ENCODE data around the gene PFDN2. TPM values are rescaled to one million over a fixed set of nuclear protein-coding genes. Genes with fewer than 3 reads are reported as not detected.
"Not testable (repeated sequence)": the region's sequence is repeated elsewhere in the genome, so short reads cannot be mapped to it uniquely, and the experiment has no call there.

PFDN2 gene
- total and polyA plus RNA-seq, 10 donors, result 14.9 to 140 (median 42.5) TPM

- Histone ChIP-seq H3K9me3 (no peaks in the 10 kb centered on the region), H3K36me3 (peaks cover 1 to 88% (median 69%) of the 10 kb centered on the region in 6 donors), H3K27me3 (replicated peaks in 1 of 7) (no peaks in the 10 kb centered on the region), H3K27ac (peak overlapping the region in 1 of 8 donors; percentile 98), H3K4me3 (no peak overlapping the region), H3K4me1 (peaks cover 15 to 96% (median 58%) of the 10 kb centered on the region in 6 donors)
- no peak for DNase-seq
- intact Hi-C loops (cut with DNase I; ENCODE audit: low total_unique reads), result no loop called here
- whole genome bisulfite sequencing, 5 donors, result 79 to 91% (median 86%) methylated on average over 6 of the region's 6 CpGs
- TF ChIP-seq POLR2A (IDR thresholded peaks at IDR 0.05) (no peak), CTCF (IDR thresholded peaks at IDR 0.05 in 8 of 11, conservative IDR thresholded peaks at IDR 0.05 in 3 of 11) (no peak), POLR2AphosphoS5 (IDR thresholded peaks at IDR 0.05) (no peak)
Measured at GRCh38 chr1:161122967-161123366, 5.1 kb upstream of the PFDN2 start.

DNA sequence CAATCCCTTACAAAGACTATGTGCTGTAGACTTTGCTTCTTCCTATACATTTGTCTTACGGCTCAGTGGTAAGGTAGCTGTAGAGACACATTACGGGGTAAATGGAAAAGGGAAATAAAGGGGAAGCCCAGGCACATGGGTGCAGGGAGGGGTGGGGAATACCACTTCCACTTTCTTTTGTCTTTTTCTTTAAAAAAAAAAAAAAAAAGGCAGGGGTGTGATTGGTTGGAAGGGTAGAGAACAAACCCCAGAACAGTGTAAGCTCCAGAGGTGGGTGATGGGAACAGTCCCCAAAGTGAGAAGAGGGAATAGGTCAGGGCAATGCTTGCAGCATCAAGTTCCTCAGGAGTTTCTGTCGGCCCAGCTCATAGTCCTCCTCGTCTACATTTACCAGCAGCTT, 4.0 kb upstream of the PFDN2 start:
- no peaks in the 10 kb centered on the region for H3K27me3 ChIP-seq (replicated peaks in 1 of 7)
- H3K27ac ChIP-seq, result peak overlapping the region in 5 of 8 donors; percentile 29 to 98 (median 43)
- 40 to 57% (median 47%) methylated on average over 4 of the region's 4 CpGs for WGBS, 5 donors
- peaks cover 0 to 77% (median 63%) of the 10 kb centered on the region in 6 donors for H3K36me3 ChIP-seq
- H3K4me3 ChIP-seq, result no peak overlapping the region
- intact Hi-C loops (cut with DNase I; ENCODE audit: low total_unique reads), result no loop called here
- no peak for DNase-seq
- H3K4me1 ChIP-seq, result peaks cover 18 to 93% (median 54%) of the 10 kb centered on the region in 6 donors
- no peak for TF ChIP-seq CTCF (IDR thresholded peaks at IDR 0.05 in 8 of 11, conservative IDR thresholded peaks at IDR 0.05 in 3 of 11)
- H3K9me3 ChIP-seq, result no peaks in the 10 kb centered on the region

GRCh38 chr1:161121042-161121650, 3.3 kb upstream of the PFDN2 start:
- H3K36me3 ChIP-seq, result peaks cover 0 to 70% (median 59%) of the 10 kb centered on the region in 6 donors
- 76 to 95% (median 89%) methylated on average over 3 of the region's 3 CpGs for WGBS, 5 donors
- no peak for DNase-seq
- peaks cover 25 to 93% (median 58%) of the 10 kb centered on the region in 6 donors for H3K4me1 ChIP-seq
- peak overlapping the region in 4 of 8 donors; percentile 43 to 98 (median 96) for H3K27ac ChIP-seq
- TF ChIP-seq POLR2A (IDR thresholded peaks at IDR 0.05) (no peak), POLR2AphosphoS5 (IDR thresholded peaks at IDR 0.05) (peak in 1 of 3 donors; percentile 10)
- H3K9me3 ChIP-seq, result no peaks in the 10 kb centered on the region
- intact Hi-C loops (cut with DNase I; ENCODE audit: low total_unique reads), result no loop called here
- no peak overlapping the region for H3K4me3 ChIP-seq
- H3K27me3 ChIP-seq (replicated peaks in 1 of 7), result no peaks in the 10 kb centered on the region

GRCh38 chr1:161119092-161119903, 1.5 kb upstream of the PFDN2 start:
- intact Hi-C loops (cut with DNase I; ENCODE audit: low total_unique reads), result no loop called here
- H3K9me3 ChIP-seq, result no peaks in the 10 kb centered on the region
- no peaks in the 10 kb centered on the region for H3K27me3 ChIP-seq (replicated peaks in 1 of 7)
- peak overlapping the region in 4 of 8 donors; percentile 86 to 99 (median 97) for H3K4me3 ChIP-seq
- TF ChIP-seq CTCF (IDR thresholded peaks at IDR 0.05 in 8 of 11, conservative IDR thresholded peaks at IDR 0.05 in 3 of 11) (peak in 8 of 11 experiments; percentile 5 to 47 (median 40)), POLR2AphosphoS5 (IDR thresholded peaks at IDR 0.05) (peak in 2 of 3 donors; percentile 43 to 52), POLR2A (IDR thresholded peaks at IDR 0.05) (no peak)
- DNase-seq, result no peak
- 52 to 65% (median 56%) methylated on average over 9 to 10 of the region's 10 CpGs for WGBS, 5 donors
- H3K36me3 ChIP-seq, result peaks cover 0 to 64% (median 42%) of the 10 kb centered on the region in 6 donors
- H3K27ac ChIP-seq, result peak overlapping the region; percentile 42 to 98 (median 94)
- peaks cover 36 to 94% (median 75%) of the 10 kb centered on the region in 6 donors for H3K4me1 ChIP-seq

DNA sequence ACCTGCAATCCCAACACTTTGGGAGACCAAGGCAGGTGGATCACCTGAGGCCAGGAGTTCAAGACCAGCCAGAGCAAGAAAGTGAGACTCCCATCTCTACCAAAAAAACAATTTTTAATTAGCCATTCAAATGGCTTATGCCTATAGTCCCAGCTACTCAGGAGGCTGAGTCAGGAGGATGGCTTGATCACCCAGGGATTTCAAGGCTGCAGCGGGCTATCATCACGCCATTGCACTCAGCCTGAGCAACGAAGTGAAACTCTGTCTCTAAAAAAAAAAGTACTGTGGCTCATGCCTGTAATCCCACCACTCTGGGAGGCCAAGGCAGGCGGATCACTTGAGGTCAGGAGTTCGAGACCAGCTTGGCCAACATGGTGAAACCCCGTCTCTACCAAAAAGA, 1.9 kb downstream of the PFDN2 start:
- intact Hi-C loops (cut with DNase I; ENCODE audit: low total_unique reads), result not testable (repeated sequence)
- WGBS, 5 donors, result 83 to 93% (median 89%) methylated on average over 5 to 6 of the region's 6 CpGs
- peaks cover 53 to 94% (median 90%) of the 10 kb centered on the region in 6 donors for H3K4me1 ChIP-seq

More for the DNA sequence above, 1.9 kb downstream of the PFDN2 start:
- H3K27ac ChIP-seq; H3K9me3 ChIP-seq; H3K27me3 ChIP-seq (replicated peaks in 1 of 7); DNase-seq: not testable (repeated sequence)
- Histone ChIP-seq H3K36me3 (peaks cover 0 to 31% (median 9%) of the 10 kb centered on the region in 6 donors), H3K4me3 (peak overlapping the region in 1 of 8 donors; percentile 86)
